Stomach (tissue), 9 donors: ENCODE results near the gene RASGRP4. TPM values are rescaled to one million over a fixed set of nuclear protein-coding genes. Genes with fewer than 3 reads are reported as not detected.

ENCODE experiments used
- DNase-seq, 2 donors: peaks; one replicate each; pipeline versions ENCODE4 v3.0.0 to v3.0.0-alpha.2; 2013 to 2019
- H3K27ac ChIP-seq, 5 donors: fragments of 200-600 bp in 4 of 5; sonication (generic) in 4 of 5; one replicate each; pipeline ENCODE4 v1.5.1; 2013 to 2019; ENCODE audit warnings: mild to moderate bottlenecking in 1 of 5, moderate library complexity in 1 of 5
- H3K27me3 ChIP-seq, 3 donors: fragments of 200-600 bp; sonication (generic); one replicate each; pipeline ENCODE4 v1.5.1; 2017 to 2019; ENCODE audit warnings: mixed run types in 1 of 3
- H3K36me3 ChIP-seq, 4 donors: fragments of 200-600 bp; sonication (generic); 1 replicate in 3 of 4; 2 replicates in 1 of 4; pipeline ENCODE4 v1.5.1; 2016 to 2019
- H3K4me1 ChIP-seq, 4 donors: fragments of 200-600 bp; sonication (generic); one replicate each; pipeline ENCODE4 v1.5.1; 2016 to 2019
- H3K4me3 ChIP-seq, 4 donors: fragments of 200-600 bp; sonication (generic) in 3 of 4; one replicate each; pipeline ENCODE4 v1.5.1; 2016 to 2019; ENCODE audit warnings: mild to moderate bottlenecking in 1 of 4
- H3K9me3 ChIP-seq, 4 donors: fragments of 200-600 bp; sonication (generic); one replicate each; pipeline ENCODE4 v1.5.1; 2016 to 2019
- CTCF ChIP-seq, 7 experiments: fragments of 450-650 bp in 4 of 7; fragments of 200-600 bp in 3 of 7; sonication (generic) in 3 of 7; IDR thresholded peaks; one replicate each; pipeline ENCODE4 v1.5.1; 2016 to 2019; ENCODE audit warnings: antibody characterized with exemption in 7 of 7, control low read depth in 2 of 7, mild to moderate bottlenecking in 1 of 7
- EP300 ChIP-seq: sonication (generic); formaldehyde crosslinking; IDR thresholded peaks from one replicate; pipeline ENCODE4 v1.6.1; 2017; ENCODE audit warnings: antibody characterized with exemption
- POLR2A ChIP-seq, 4 donors: fragments of 450-650 bp; IDR thresholded peaks; one replicate each; pipeline ENCODE4 v1.6.1; 2016; ENCODE audit warnings: antibody characterized with exemption in 4 of 4, control low read depth in 2 of 4, mild to moderate bottlenecking in 1 of 4, moderate library complexity in 1 of 4
- POLR2AphosphoS5 ChIP-seq, 3 donors: sonication (generic); formaldehyde crosslinking; IDR thresholded peaks; one replicate each; pipeline ENCODE4 v1.6.1; 2016; ENCODE audit warnings: antibody characterized with exemption in 3 of 3
- WGBS, 5 donors: extraction: QIAGEN DNeasy Blood & Tissue Kit in 3 of 5; methylation state at CpG; one replicate each; pipeline versions ENCODE4 v1.1.5 to v1.1.7; 2013 to 2018; 5-methylcytosine and 5-hydroxymethylcytosine counted together
- intact Hi-C: fragments of 100-400 bp; cut with DNase I; formaldehyde crosslinking; loops from one replicate; pipeline ENCODE4 v1.15.1; 2023; ENCODE audit warnings: low total_unique reads
- polyA plus RNA-seq, 3 donors: library from polyadenylated mRNA; stranded (reverse); fragments of 200-250 nt; gene quantifications; one replicate each; pipeline ENCODE4 v1.2.3, GENCODE V29; 2013
- total RNA-seq, 5 donors: library from RNA; depleted of rRNA; stranded (reverse); fragments of >200 nt; gene quantifications; one replicate each; pipeline versions ENCODE4 v1.1.0 to v1.2.3, GENCODE V29; 2014 to 2016
- donor health status: healthy with polysubstance abuse.
- donor health status: Bipolar disorder and iron deficiency.
- donor health status: healthy.

Gene RASGRP4
- total and polyA plus RNA-seq, 8 donors, result 0.40 to 8.4 (median 1.7) TPM; not detected in 2

- H3K27me3 ChIP-seq, result peaks cover 14 to 85% (median 51%) of the 10 kb centered on the region in 3 donors
- TF ChIP-seq CTCF (IDR thresholded peaks at IDR 0.05) (no peak), EP300 (no peak), POLR2AphosphoS5 (IDR thresholded peaks at IDR 0.05) (no peak), POLR2A (IDR thresholded peaks at IDR 0.05) (no peak)
- peak overlapping the region in 1 of 5 donors; percentile 2 for H3K27ac ChIP-seq
- peak in 1 of 2 donors; percentile 61 for DNase-seq
- no peaks in the 10 kb centered on the region for H3K9me3 ChIP-seq
- peaks cover 0 to 17% (median 7%) of the 10 kb centered on the region in 4 donors for H3K4me1 ChIP-seq
- intact Hi-C loops, result no loop called here
- WGBS, 5 donors, result 4 to 23% (median 7%) methylated on average over 7 to 86 of the region's 86 CpGs
- no peaks in the 10 kb centered on the region for H3K36me3 ChIP-seq
- peak overlapping the region in 3 of 4 donors; percentile 18 to 33 (median 28) for H3K4me3 ChIP-seq
Measured at GRCh38 chr19:38395381-38396114, 30.5 kb downstream of the RASGRP4 start.

GRCh38 chr19:38394488-38394887 is 31.5 kb downstream of the RASGRP4 start:
- peak overlapping the region in 1 of 4 donors; percentile 24 for H3K4me3 ChIP-seq
- peak in 1 of 2 donors; percentile 85 for DNase-seq

DNA sequence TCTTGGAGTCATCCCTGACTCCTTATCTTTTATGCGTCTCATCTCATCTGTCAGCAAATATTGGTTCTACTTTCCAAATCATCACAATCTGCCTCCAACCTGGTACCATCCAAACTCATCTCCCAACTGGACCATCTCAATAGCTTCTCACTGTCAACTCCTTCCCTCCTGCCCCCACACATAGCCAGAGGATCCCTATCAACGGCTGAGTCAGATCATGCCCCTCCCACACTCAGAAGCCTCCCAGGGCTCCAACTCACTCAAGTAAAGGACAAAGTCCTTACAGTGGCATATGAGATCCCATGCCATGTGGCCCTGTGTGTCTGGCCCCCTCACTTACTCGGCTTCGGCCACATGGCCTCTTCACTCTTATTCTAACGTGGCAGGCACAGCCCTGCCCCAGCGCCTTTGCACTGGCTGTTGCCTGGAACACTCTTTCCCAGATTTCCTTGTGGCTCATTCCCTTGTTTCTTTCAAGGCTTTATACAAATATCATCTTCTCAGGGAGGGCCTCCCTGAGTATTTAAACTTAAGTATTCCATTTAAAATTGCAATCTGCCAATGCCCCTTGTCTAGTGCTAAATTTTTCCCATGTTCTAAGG is 33.2 kb downstream of the RASGRP4 start:
- 52 to 71% (median 58%) methylated on average over 6 of the region's 6 CpGs for WGBS, 5 donors
- no peak for TF ChIP-seq POLR2AphosphoS5 (IDR thresholded peaks at IDR 0.05)
- TF ChIP-seq POLR2A (IDR thresholded peaks at IDR 0.05), result no peak
- TF ChIP-seq EP300, result no peak
- no peak for TF ChIP-seq CTCF (IDR thresholded peaks at IDR 0.05)
- no peak overlapping the region for H3K27ac ChIP-seq
- intact Hi-C loops, result no loop called here
- DNase-seq, result peak; percentile 34 to 53
- peaks cover 14 to 85% (median 40%) of the 10 kb centered on the region in 3 donors for H3K27me3 ChIP-seq
- H3K36me3 ChIP-seq, result no peaks in the 10 kb centered on the region
- H3K9me3 ChIP-seq, result no peaks in the 10 kb centered on the region
- no peak overlapping the region for H3K4me3 ChIP-seq
- peaks cover 17 to 43% (median 27%) of the 10 kb centered on the region in 4 donors for H3K4me1 ChIP-seq

More at GRCh38 chr19:38394488-38394887, 31.5 kb downstream of the RASGRP4 start:
- TF ChIP-seq EP300 (no peak), CTCF (IDR thresholded peaks at IDR 0.05) (no peak), POLR2AphosphoS5 (IDR thresholded peaks at IDR 0.05) (no peak), POLR2A (IDR thresholded peaks at IDR 0.05) (no peak)
- Histone ChIP-seq H3K4me1 (peaks cover under 1 to 27% (median 10%) of the 10 kb centered on the region in 4 donors), H3K9me3 (no peaks in the 10 kb centered on the region), H3K27ac (no peak overlapping the region), H3K36me3 (no peaks in the 10 kb centered on the region), H3K27me3 (peaks cover 14 to 85% (median 45%) of the 10 kb centered on the region in 3 donors)
- 4 to 7% (median 4%) methylated on average over 15 to 30 of the region's 30 CpGs for WGBS, 5 donors
- intact Hi-C loops, result no loop called here

DNA sequence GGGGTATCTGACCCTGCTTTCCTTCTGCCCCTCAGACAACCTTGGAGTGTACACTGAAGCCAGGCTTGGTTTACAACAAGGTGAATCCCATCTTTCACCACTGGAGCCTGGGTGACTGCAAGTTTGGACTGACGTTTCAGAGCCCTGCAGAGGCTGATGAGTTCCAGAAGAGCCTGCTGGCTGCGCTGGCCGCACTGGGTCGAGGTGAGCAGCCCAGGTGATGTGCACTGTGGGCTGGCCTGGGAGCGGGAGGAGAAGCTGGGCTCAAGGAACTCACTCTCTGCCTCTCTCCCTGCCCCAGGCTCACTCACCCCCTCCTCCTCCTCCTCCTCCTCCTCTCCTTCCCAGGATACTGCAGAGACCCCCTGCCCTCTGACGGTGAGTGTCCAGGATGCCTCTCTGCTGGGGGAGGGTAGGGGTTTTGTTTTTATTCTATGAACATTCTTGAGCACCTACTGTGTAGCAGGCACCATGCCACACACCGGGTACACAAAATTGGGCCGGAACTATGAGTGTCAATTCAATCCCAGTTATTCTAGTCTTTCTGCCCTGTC is 34.0 kb downstream of the RASGRP4 start:
- no peaks in the 10 kb centered on the region for H3K9me3 ChIP-seq
- TF ChIP-seq POLR2A (IDR thresholded peaks at IDR 0.05), result no peak
- TF ChIP-seq POLR2AphosphoS5 (IDR thresholded peaks at IDR 0.05), result no peak
- no peak for TF ChIP-seq CTCF (IDR thresholded peaks at IDR 0.05)
- TF ChIP-seq EP300, result no peak
- WGBS, 5 donors, result 59 to 67% (median 64%) methylated on average over 8 of the region's 8 CpGs
- no peak for DNase-seq
- no peaks in the 10 kb centered on the region for H3K36me3 ChIP-seq
- peaks cover 25 to 52% (median 35%) of the 10 kb centered on the region in 4 donors for H3K4me1 ChIP-seq
- H3K4me3 ChIP-seq, result no peak overlapping the region
- peaks cover 14 to 85% (median 32%) of the 10 kb centered on the region in 3 donors for H3K27me3 ChIP-seq
- intact Hi-C loops, result no loop called here
- H3K27ac ChIP-seq, result no peak overlapping the region
